Measurements from ENCODE around the gene NSMF. TPM values are rescaled to one million over a fixed set of nuclear protein-coding genes. Genes with fewer than 3 reads are reported as not detected.

The NSMF gene
- total RNA-seq, 2 donors from 2014 or later = 58.9 to 66.0 TPM

DNA sequence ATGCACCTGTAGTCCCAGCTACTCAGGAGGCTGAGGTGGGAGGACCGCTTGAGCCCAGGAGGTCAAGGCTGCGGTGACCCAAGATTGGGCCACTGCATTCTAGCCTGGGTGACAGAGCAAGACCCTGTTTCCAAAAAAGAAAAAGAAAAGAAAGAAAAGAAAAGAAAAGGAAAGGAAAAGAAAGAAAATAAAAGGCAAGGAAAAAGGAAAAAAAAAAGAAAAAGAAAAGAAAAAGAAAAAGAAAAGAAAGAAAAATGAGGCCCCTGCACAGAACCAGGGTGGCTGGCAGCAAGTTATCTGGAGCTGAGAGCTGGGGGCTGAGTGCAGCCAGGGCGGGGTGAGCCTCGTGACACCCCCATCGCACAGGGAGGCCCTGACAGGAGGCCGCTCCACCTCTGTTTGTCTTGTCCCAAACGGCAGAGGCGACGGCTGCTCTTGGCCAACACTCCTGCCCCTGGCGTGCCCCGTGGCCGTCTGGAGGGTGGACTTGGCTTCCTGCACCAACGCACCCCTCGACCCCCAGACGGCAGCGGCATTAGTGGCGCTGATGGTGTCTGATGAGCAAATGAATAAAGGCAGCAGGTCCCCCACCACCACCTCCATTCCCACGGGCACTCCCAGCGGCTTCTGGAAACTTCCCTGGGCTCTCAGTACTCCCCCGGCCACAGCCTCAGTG, 52.9 kb downstream of the NSMF start:
- Mint-ChIP-seq H3K27ac (no peak overlapping the region), H3K4me3 (no peak overlapping the region), H3K27me3 (ENCODE audit: insufficient read depth) (peaks cover 5% of the 10 kb centered on the region), H3K36me3 (ENCODE audit: low read depth) (peaks cover 12% of the 10 kb centered on the region), H3K9me3 (peaks cover 15% of the 10 kb centered on the region), H3K4me1 (no peaks in the 10 kb centered on the region)
- Histone ChIP-seq H3K9ac (ENCODE audit: extremely low read depth, low read length, poor library complexity, severe bottlenecking) (no peak overlapping the region), H3K4me3 (ENCODE audit: low read length) (no peak overlapping the region), H3K9me3 (ENCODE audit: control insufficient read depth, low read length) (no peaks in the 10 kb centered on the region), H3K27me3 (ENCODE audit: control insufficient read depth, insufficient read depth, low read length, poor library complexity, severe bottlenecking) (no peaks in the 10 kb centered on the region), H3K4me1 (ENCODE audit: control insufficient read depth, insufficient read depth, low read length) (no peaks in the 10 kb centered on the region), H3K36me3 (ENCODE audit: control insufficient read depth, insufficient read depth, low read length) (no peaks in the 10 kb centered on the region), H3K27ac (ENCODE audit: low read depth, low read length) (no peak overlapping the region)
- TF ChIP-seq, protein P1, sequence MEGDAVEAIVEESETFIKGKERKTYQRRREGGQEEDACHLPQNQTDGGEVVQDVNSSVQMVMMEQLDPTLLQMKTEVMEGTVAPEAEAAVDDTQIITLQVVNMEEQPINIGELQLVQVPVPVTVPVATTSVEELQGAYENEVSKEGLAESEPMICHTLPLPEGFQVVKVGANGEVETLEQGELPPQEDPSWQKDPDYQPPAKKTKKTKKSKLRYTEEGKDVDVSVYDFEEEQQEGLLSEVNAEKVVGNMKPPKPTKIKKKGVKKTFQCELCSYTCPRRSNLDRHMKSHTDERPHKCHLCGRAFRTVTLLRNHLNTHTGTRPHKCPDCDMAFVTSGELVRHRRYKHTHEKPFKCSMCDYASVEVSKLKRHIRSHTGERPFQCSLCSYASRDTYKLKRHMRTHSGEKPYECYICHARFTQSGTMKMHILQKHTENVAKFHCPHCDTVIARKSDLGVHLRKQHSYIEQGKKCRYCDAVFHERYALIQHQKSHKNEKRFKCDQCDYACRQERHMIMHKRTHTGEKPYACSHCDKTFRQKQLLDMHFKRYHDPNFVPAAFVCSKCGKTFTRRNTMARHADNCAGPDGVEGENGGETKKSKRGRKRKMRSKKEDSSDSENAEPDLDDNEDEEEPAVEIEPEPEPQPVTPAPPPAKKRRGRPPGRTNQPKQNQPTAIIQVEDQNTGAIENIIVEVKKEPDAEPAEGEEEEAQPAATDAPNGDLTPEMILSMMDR (conservative IDR thresholded peaks at IDR 0.05) = no peak
- 86 to 87% methylated on average over 14 to 20 of the region's 20 CpGs for WGBS, 2 experiments (ENCODE audit: insufficient coverage in 1 of 2, insufficient read length in 1 of 2)
- DNase-seq = no peak

DNA sequence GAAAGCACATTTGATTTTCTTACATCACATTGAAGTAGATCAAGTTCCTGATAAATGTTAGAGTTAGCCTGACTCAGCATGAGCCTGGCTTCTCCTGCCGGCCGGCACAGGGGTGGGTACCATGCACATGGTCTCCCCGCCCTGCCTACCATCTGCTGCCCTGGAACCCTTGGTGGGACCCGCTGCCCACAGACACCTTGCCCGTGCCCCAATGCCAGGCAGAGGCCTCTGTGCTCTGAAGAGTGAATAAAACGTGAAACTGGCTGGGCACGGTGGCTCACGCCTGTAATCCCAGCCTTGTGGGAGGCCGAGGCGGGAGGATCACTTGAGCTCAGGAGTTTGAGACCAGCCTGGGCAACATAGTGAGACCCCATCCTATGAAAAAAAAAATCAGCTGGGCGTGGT, 53.5 kb downstream of the NSMF start:
- DNase-seq = no peak

DNA sequence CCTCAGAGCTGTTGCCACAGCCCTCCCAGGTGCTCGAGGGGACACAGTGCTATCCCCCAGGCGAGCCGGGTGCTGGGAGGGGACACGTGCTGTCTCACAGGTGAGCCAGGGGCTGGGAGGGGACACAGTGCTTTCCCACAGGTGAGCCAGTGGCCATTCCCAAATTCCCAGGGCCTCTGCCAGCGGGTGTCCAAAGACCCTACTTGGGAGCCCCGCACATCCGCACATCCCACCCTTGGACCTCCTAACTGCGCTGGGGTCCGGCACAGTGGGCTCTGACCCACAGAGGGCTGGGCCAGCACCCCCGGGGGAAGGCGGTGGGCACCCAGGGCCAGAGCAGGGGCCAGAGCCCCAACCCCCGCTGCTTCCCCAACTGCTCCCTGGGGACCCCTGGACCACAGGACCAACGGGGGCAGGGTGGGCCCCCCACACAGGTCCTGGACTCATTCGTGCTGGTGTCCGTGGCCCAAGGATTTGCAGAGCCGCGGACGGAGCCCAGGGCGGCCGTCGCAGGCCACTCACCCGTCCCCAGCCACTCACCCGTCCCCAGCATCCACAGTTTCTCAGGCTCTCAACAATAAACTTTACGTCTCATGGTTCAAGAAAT, 54.1 kb downstream of the NSMF start:
- Histone ChIP-seq H3K9ac (ENCODE audit: extremely low read depth, low read length, poor library complexity, severe bottlenecking) (no peak overlapping the region), H3K9me3 (ENCODE audit: control insufficient read depth, low read length) (no peaks in the 10 kb centered on the region), H3K36me3 (ENCODE audit: control insufficient read depth, insufficient read depth, low read length) (no peaks in the 10 kb centered on the region), H3K27me3 (ENCODE audit: control insufficient read depth, insufficient read depth, low read length, poor library complexity, severe bottlenecking) (no peaks in the 10 kb centered on the region), H3K27ac (ENCODE audit: low read depth, low read length) (no peak overlapping the region), H3K4me1 (ENCODE audit: control insufficient read depth, insufficient read depth, low read length) (no peaks in the 10 kb centered on the region), H3K4me3 (ENCODE audit: low read length) (no peak overlapping the region)
- WGBS, 2 experiments (ENCODE audit: insufficient coverage in 1 of 2, insufficient read length in 1 of 2) = 89 to 90% methylated on average over 11 to 24 of the region's 24 CpGs
- no peak for DNase-seq
- Mint-ChIP-seq H3K4me3 (no peak overlapping the region), H3K27ac (no peak overlapping the region), H3K4me1 (no peaks in the 10 kb centered on the region), H3K27me3 (ENCODE audit: insufficient read depth) (peaks cover 5% of the 10 kb centered on the region), H3K36me3 (ENCODE audit: low read depth) (peaks cover 15% of the 10 kb centered on the region), H3K9me3 (peaks cover 20% of the 10 kb centered on the region)
- TF ChIP-seq, protein P1 (conservative IDR thresholded peaks at IDR 0.05) = no peak

More for the DNA sequence above, 53.5 kb downstream of the NSMF start:
- H3K36me3 Mint-ChIP-seq (ENCODE audit: low read depth) = peaks cover 12% of the 10 kb centered on the region
- H3K27ac ChIP-seq (ENCODE audit: low read depth, low read length) = no peak overlapping the region
- H3K4me1 ChIP-seq (ENCODE audit: control insufficient read depth, insufficient read depth, low read length) = no peaks in the 10 kb centered on the region
- H3K9ac ChIP-seq (ENCODE audit: extremely low read depth, low read length, poor library complexity, severe bottlenecking) = no peak overlapping the region
- H3K27me3 Mint-ChIP-seq (ENCODE audit: insufficient read depth) = peaks cover 5% of the 10 kb centered on the region
- no peaks in the 10 kb centered on the region for H3K27me3 ChIP-seq (ENCODE audit: control insufficient read depth, insufficient read depth, low read length, poor library complexity, severe bottlenecking)
- H3K4me3 ChIP-seq (ENCODE audit: low read length) = no peak overlapping the region
- H3K9me3 Mint-ChIP-seq = peaks cover 17% of the 10 kb centered on the region
- H3K4me1 Mint-ChIP-seq = no peaks in the 10 kb centered on the region
- no peak overlapping the region for H3K4me3 Mint-ChIP-seq
- no peak overlapping the region for H3K27ac Mint-ChIP-seq
- H3K9me3 ChIP-seq (ENCODE audit: control insufficient read depth, low read length) = no peaks in the 10 kb centered on the region
- no peaks in the 10 kb centered on the region for H3K36me3 ChIP-seq (ENCODE audit: control insufficient read depth, insufficient read depth, low read length)
- 94 to 95% methylated on average over 10 to 11 of the region's 11 CpGs for WGBS, 2 experiments (ENCODE audit: insufficient coverage in 1 of 2, insufficient read length in 1 of 2)
- TF ChIP-seq, protein P1 (conservative IDR thresholded peaks at IDR 0.05) = no peak
